ENCODE measurements around the gene STX4. TPM values are rescaled to one million over a fixed set of nuclear protein-coding genes. Genes with fewer than 3 reads are reported as not detected.

Gene STX4
- total RNA-seq, 4 donors from 2014 or later = 60.2 to 159 (median 101) TPM

DNA sequence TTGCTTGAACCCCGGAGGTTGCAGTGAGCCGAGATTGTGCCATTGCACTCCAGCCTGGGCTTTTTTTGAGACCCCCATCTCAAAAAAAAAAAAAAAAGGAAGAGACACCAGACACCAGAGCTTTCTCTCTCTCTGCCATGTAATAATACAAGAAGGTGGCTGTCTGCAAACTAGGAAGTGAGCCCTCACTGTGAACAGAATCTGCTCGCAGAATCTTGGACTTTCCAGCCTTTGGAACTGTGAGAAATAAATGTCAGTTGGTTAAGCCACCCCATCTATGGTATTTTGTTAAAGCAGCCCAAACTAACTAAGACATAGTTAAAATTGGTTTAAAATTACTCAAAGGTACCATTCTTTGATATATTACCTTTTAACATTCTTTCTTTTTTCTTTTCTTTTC, 12.8 kb upstream of the STX4 start:
- no peaks in the 10 kb centered on the region for H3K4me1 ChIP-seq
- no peaks in the 10 kb centered on the region for H3K36me3 ChIP-seq
- TF ChIP-seq, protein P1, sequence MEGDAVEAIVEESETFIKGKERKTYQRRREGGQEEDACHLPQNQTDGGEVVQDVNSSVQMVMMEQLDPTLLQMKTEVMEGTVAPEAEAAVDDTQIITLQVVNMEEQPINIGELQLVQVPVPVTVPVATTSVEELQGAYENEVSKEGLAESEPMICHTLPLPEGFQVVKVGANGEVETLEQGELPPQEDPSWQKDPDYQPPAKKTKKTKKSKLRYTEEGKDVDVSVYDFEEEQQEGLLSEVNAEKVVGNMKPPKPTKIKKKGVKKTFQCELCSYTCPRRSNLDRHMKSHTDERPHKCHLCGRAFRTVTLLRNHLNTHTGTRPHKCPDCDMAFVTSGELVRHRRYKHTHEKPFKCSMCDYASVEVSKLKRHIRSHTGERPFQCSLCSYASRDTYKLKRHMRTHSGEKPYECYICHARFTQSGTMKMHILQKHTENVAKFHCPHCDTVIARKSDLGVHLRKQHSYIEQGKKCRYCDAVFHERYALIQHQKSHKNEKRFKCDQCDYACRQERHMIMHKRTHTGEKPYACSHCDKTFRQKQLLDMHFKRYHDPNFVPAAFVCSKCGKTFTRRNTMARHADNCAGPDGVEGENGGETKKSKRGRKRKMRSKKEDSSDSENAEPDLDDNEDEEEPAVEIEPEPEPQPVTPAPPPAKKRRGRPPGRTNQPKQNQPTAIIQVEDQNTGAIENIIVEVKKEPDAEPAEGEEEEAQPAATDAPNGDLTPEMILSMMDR (IDR thresholded peaks at IDR 0.05) = no peak
- TF ChIP-seq POLR2A (IDR thresholded peaks at IDR 0.05) = no peak
- H3K27ac ChIP-seq = no peak overlapping the region
- H3K4me3 ChIP-seq = no peak overlapping the region
- no peaks in the 10 kb centered on the region for H3K9me3 ChIP-seq
- DNase-seq = no peak
- H3K27me3 ChIP-seq = no peaks in the 10 kb centered on the region

DNA sequence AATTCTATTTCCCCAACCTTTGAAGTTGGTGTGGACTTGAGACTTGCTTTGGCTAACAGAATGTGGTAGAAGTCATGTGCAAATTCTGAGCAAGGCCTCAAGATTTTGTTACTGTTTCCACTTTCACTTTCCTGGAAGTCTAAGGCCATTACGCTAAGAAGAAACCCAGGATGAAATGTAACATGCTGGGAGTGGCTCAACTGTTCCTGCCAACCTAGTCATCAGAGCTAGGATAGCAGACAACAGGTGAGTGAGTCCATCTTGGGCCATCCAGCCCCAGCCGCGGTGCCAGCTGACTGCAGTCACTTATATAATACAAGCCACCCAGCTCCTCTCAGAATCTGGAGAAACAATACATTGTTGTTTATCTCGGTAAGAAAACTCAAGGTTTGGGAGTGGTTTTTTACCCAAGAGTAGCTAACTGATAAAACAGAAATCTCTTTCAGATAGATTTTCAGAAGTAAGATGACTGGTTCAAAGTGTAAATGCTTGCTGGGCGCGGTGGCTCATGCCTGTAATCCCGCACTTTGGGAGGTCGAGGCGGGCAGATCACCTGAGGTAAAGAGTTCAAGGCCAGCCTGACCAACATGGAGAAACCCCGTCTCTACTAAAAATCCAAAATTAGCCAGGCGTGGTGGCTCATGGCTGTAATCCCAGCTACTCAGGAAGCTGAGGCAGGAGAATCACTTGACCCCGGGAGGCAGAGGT, 10.7 kb upstream of the STX4 start:
- no peak for TF ChIP-seq POLR2A (IDR thresholded peaks at IDR 0.05)
- TF ChIP-seq, protein P1 (IDR thresholded peaks at IDR 0.05) = no peak

DNA sequence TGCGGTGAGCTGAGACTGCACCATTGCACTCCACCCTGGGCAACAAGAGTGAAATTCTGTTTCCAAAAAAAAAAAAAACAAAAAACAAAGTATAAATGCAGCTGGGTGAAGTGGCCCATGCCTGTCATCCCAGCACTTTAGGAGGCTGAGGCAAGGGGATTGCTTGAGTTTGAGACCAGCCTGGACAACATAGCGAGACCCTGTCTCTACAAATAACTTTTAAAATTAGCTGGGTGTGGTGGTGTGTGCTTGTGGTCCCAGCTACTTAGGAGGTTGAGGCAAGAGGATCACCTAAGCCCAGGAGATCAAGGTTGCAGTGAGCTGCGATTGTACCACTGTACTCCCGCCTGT, 10.1 kb upstream of the STX4 start:
- TF ChIP-seq, protein P1 (IDR thresholded peaks at IDR 0.05) = no peak
- no peak for TF ChIP-seq POLR2A (IDR thresholded peaks at IDR 0.05)
- Histone ChIP-seq H3K36me3 (no peaks in the 10 kb centered on the region), H3K9me3 (no peaks in the 10 kb centered on the region), H3K4me3 (no peak overlapping the region), H3K4me1 (no peaks in the 10 kb centered on the region), H3K27ac (peak overlapping the region in 1 of 4 donors; percentile 31), H3K27me3 (no peaks in the 10 kb centered on the region)
- DNase-seq = no peak

More for the DNA sequence above, 10.7 kb upstream of the STX4 start:
- Histone ChIP-seq H3K27me3 (no peaks in the 10 kb centered on the region), H3K36me3 (no peaks in the 10 kb centered on the region), H3K4me1 (no peaks in the 10 kb centered on the region), H3K9me3 (no peaks in the 10 kb centered on the region), H3K27ac (peak overlapping the region in 2 of 4 donors; percentile 31 to 34), H3K4me3 (no peak overlapping the region)
- peak in 1 of 3 donors; percentile 61 for DNase-seq

DNA sequence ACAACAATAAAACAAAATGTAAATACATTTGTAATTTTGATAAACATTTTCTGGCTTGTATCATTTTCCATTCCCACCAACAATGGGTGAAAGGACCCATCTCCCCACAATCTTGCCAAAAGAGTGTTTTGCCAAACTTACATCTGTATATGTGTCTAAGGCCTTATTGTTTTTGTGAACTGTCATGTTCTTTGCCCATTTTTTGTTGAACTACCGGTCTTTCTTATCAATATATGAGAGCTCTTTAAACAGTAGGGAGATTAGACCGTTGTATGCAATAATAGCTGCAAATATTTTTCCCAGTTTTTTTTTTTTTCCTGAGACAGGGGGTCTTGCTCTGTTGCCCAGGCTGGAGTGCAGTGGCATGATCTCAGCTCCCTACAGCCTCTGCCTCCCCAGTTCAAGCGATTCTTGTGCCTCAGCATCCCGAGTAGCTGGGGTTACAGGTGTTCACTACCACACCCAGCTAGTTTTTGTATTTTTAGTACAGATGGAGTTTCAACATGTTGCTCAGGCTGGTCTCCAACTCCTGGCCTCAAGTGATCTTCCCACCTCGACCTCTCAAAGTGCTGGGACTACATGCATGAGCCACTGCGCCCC, 9.6 kb upstream of the STX4 start:
- TF ChIP-seq POLR2A (IDR thresholded peaks at IDR 0.05) = no peak
- Histone ChIP-seq H3K27ac (no peak overlapping the region), H3K27me3 (no peaks in the 10 kb centered on the region), H3K4me1 (no peaks in the 10 kb centered on the region), H3K9me3 (no peaks in the 10 kb centered on the region), H3K36me3 (no peaks in the 10 kb centered on the region), H3K4me3 (no peak overlapping the region)
- no peak for DNase-seq

DNA sequence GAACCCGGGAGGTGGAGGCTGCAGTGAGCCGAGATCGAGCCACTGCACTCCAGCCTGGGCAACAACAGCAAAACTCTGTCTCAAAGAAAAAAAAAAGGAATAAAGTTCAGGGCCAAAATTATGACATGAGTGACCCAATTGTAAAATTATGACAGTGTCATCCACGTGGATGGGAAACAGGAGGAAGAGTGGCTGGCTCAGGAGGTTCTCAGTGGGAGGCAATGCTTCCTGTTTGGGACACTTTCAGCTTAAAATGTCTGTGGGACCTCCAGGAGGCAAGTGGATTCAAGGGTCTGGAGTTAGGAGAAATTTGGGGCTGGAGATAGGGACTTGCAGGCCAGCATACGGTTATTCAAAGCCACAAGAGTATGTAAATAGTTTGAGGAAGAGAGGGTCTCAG, 8.0 kb upstream of the STX4 start:
- no peaks in the 10 kb centered on the region for H3K9me3 ChIP-seq
- no peak for DNase-seq
- H3K4me3 ChIP-seq = no peak overlapping the region
- no peak overlapping the region for H3K27ac ChIP-seq
- H3K36me3 ChIP-seq = no peaks in the 10 kb centered on the region
- no peaks in the 10 kb centered on the region for H3K27me3 ChIP-seq
- no peak for TF ChIP-seq POLR2A (IDR thresholded peaks at IDR 0.05)
- TF ChIP-seq, protein P1 (IDR thresholded peaks at IDR 0.05) = no peak
- no peaks in the 10 kb centered on the region for H3K4me1 ChIP-seq

DNA sequence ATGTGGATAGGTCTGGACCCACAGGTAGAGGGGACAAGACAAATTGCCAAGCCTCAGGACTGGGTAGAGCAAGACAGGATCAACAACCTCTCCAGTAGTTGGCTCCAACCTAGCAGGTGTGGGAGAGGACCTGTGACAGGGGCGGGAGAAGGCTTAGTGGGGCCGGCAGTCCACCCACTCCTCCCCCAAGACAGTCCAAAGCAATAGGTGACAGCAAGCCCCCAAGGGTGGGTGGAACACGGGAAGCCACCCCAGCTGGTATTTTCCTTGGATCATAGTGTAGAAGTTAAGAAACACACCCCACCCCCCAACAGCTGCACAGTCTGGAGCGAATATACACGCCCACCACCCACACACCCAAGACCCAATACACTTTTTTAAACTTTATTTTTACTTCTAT, 4.1 kb upstream of the STX4 start:
- Histone ChIP-seq H3K9me3 (no peaks in the 10 kb centered on the region), H3K36me3 (no peaks in the 10 kb centered on the region)
- TF ChIP-seq, protein P1 (IDR thresholded peaks at IDR 0.05) = no peak
- no peak for TF ChIP-seq POLR2A (IDR thresholded peaks at IDR 0.05)

More for the DNA sequence above, 4.1 kb upstream of the STX4 start:
- no peak for DNase-seq
- Histone ChIP-seq H3K27ac (no peak overlapping the region), H3K27me3 (no peaks in the 10 kb centered on the region), H3K4me1 (peaks cover 0 to under 1% (median 0%) of the 10 kb centered on the region in 4 donors), H3K4me3 (no peak overlapping the region)

Measured in Peyer's patch (tissue), 4 donors.